Activated CD4-positive, CD25-positive, alpha-beta regulatory T cell (primary cell): ENCODE data around the gene TOGARAM1.

Experiments
- DNase-seq, 4 experiments: peaks; one replicate each; lab custom pipeline; 2025; lab: John Stamatoyannopoulos, UW

TOGARAM1 gene

DNA sequence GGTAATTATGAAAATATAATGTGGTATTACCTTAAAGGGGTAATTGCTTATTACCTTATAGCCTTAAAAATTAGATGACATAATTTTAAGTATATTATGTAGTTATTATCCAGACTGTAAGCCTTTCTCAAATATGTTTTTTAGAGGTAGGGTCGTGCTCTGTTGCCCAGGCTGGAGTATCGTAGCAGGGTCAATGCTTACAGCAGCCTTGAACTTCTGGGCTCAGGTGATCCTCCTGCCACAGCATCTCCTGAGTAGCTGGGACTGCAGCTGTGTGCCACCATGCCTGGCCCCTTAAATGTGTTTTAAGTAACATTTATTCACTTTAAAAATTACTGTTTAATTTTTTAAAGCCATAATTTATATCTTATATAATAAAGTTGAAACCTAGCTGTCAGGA, 132.3 kb downstream of the TOGARAM1 start:
- no peak for DNase-seq

DNA sequence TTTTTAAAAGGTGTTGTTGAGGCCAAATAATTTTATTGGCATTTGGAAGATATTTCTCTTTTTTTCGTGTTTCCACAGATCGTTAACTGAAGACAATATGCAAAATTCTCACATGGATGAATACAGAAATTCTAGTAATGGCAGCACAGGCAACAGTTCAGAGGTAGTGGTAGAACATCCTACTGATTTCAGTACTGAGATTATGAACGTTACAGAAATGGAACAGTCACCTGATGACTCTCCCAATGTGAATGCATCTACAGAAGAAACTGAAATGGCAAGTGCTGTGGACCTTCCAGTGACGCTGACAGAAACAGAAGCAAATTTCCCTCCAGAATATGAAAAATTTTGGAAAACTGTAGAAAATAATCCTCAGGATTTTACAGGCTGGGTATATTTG, 133.2 kb downstream of the TOGARAM1 start:
- no peak for DNase-seq

DNA sequence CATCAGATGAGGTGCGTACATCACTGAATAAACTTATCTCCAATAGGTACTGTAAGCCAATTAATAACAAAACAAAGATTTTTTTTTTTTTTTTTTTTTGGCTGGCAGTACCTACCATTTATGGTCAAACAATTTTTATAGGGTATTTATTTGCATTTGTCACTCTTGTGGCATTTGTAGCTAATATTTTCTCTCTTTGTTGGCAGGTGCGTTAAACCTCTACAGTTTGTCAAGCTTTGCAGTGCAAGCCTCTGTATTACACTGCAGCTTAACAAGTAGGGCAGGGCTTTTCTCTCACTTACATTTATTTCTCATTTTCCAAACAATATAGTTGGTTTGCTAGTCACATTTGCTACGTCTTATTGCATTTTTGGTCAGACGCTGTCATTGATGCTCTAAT, 134.2 kb downstream of the TOGARAM1 start:
- no peak for DNase-seq

DNA sequence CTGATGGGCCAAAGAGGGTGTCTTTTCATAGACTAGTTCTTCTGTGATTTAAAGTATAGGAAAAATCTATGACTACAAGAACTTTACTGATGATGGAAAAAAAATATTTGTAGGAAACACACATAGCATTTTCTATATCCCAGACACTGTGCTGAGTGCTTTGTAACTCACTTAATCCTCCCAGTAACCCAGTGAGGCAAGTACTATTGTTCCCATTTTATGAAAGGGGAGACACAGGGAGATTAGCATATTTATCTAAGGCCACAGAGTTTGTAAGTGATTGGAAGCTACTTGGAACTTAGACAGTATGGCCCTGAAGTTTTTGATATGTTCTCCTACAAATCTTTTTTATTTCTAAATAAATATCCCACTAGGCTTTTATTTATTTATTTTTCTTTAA, 141.8 kb downstream of the TOGARAM1 start:
- DNase-seq = no peak

DNA sequence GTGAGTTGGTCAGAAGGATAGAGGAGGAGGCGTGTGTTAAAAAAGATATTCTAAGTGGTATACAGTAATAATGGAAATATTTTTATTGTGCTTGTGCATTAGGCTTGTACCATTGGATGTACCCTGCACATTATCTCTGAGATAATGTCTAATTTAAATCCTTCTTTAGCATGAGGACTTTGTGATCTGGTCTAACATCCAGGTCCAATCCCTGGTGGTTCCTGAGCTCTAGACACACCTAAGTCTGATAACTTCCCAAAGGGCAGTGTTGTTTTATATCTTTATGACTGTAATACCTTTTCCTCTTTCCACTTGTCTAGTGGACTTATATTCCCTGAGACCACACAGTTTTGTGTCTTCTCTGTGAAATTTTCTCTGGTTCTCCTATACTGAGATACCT, 142.6 kb downstream of the TOGARAM1 start:
- DNase-seq = no peak

DNA sequence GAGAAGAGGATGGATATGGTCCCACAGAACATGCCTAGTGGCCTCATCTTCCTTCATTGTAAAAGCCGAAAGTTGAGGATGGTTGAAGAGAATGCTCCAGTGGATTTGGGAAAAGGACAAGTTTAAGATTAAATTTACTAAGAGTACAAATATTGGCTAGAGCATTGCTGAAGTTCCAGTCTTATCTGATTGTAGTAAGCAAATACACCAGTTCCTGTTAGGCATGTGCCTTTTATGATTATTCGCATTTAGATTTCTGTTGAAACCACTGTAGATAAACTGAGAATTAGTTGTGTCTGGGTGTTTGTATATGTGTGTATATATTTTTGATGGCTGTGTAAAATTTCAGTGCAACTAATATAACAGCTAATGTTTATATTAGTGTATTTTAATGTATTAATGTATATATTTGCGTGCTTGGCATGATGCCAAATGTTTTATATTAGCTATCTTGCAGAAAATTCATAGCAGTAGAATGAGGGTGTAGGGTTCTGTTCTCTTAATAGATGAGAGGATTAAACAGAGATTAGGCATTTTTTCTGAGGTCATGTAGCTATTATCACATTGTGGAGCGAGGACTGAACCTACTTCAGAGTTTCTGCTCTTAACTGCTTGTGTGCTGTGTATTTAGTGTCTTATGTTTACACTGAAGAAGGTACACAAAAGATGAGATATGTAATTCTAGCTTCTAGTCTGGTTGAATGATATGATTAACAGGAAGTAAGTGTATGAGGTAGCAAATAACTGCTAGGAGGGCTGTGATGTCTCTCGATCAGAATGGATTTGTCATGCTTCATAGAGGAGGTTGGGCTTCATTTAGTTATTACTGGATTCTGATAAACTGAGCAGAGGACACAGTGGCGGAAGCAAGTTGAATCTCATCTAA, 151.1 kb downstream of the TOGARAM1 start:
- no peak for DNase-seq

DNA sequence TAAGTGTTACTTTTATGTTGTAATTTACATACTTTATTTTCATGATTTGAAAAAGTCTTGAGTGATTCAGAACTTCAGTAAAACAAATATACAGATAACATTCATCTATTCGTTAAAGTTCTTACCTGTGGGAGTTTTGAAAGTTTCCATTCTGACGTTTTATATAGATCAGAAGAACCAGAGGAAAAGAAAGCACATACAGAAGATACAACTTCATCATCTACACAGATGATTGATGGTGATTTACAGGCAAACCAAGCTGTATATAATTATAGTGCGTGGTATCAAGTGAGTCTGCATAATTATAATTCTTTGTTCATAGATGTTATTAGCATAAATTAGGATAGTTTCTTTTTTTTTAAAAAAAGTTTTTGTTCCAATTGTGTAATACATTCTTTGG, 152.3 kb downstream of the TOGARAM1 start:
- no peak for DNase-seq

DNA sequence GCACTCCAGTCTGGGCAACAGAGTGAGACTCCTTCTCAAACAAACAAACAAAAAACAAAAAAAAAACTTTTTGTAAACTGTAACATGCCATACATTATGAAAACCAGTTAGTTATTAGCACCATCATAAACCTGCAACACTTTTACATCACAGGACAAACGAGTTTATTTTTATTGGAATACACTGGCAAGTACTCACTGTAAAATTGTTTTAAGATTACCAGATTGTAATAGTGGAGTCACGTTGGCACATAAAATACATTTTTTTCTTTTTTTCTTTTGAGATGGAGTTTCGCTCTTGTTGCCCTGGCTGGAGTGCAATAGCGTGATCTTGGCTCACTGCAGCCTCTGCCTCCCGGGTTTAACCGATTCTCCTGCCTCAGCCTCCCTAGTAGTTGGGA, 156.6 kb downstream of the TOGARAM1 start:
- DNase-seq = no peak

DNA sequence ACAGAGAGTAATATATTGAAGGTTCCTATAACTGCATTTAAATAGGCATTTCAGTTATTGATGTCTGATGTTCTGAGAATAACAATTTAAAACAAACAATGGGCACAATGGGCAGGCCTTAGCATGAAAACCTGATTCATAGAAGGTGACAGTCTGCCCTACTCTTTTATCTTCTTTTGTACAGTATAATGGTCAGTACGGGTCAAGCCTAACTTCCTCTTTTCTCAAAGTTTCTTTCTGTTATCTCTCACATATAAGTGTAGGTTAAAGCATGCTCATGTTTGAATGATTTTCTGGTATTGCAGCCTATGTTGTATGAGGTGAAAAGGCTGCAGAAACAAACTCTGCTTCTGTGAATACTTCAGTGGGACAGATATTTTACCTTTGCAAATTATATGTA, 158.1 kb downstream of the TOGARAM1 start:
- DNase-seq = no peak

DNA sequence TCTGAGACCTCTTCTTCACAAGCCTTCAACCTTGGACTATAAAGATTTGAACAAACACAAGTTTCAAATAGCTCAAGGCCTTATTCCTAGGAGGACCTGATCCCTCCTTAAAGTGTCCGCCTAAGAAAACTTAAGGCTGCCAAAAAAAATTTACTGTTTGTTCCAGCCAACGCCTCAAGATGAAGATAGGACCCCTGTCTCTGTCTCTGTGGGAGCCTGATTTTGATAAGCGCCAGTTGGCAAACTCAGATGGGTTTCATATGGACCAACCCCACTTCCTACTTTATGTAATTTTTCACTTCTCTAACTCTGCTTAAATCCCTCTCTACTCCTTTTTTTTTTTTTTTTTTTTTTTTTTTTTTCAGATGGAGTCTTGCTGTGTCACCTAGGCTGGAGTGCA, 161.3 kb downstream of the TOGARAM1 start:
- DNase-seq = no peak
